Osteoblast (primary cell): Measurements from ENCODE around the gene SLC45A2. TPM values are rescaled to one million over a fixed set of nuclear protein-coding genes. Genes with fewer than 3 reads are reported as not detected.

Source experiments
- DNase-seq: peaks from one replicate; pipeline ENCODE4 v3.0.0; 2011; ENCODE audit warnings: low spot score, mixed read lengths; ENCODE audit not compliant: insufficient read length; ENCODE audit errors: missing footprints
- H2AFZ ChIP-seq: 2 replicates; pipeline ENCODE4 v1.6.0; 2011; ENCODE audit warnings: mild to moderate bottlenecking, low read length
- H3K27ac ChIP-seq: 2 replicates; pipeline ENCODE4 v1.5.1; 2011; ENCODE audit warnings: mild to moderate bottlenecking, low read depth, low read length, moderate library complexity
- H3K27me3 ChIP-seq: 2 replicates; pipeline ENCODE4 v1.6.0; 2012; ENCODE audit warnings: mild to moderate bottlenecking, control low read depth, inconsistent platforms, low read length, moderate library complexity; ENCODE audit not compliant: insufficient read depth
- H3K36me3 ChIP-seq: 2 replicates; pipeline ENCODE4 v1.5.1; 2011; ENCODE audit warnings: mild to moderate bottlenecking, low read length, control low read depth, moderate library complexity; ENCODE audit not compliant: insufficient read depth
- H3K4me1 ChIP-seq: 2 replicates; pipeline ENCODE4 v1.5.1; 2011; ENCODE audit warnings: mild to moderate bottlenecking, low read length, control low read depth, moderate library complexity; ENCODE audit not compliant: insufficient read depth
- H3K4me2 ChIP-seq: 2 replicates; pipeline ENCODE4 v1.6.0; 2011; ENCODE audit warnings: mild to moderate bottlenecking, low read length; ENCODE audit not compliant: insufficient read depth
- H3K4me3 ChIP-seq: fragments of 200-600 bp; sonication (generic); 3 replicates; pipeline ENCODE4 v1.5.1; 2012; ENCODE audit warnings: mild to moderate bottlenecking, low read length, inconsistent platforms; ENCODE audit not compliant: insufficient read depth
- H3K79me2 ChIP-seq: 2 replicates; pipeline ENCODE4 v1.6.0; 2012; ENCODE audit warnings: mild to moderate bottlenecking, low read length, control low read depth, inconsistent platforms; ENCODE audit not compliant: insufficient read depth
- H3K9me3 ChIP-seq: 2 replicates; pipeline ENCODE4 v1.5.1; 2011; ENCODE audit warnings: low read depth, low read length, control low read depth
- H4K20me1 ChIP-seq: 2 replicates; pipeline ENCODE4 v1.6.0; 2012; ENCODE audit warnings: mild to moderate bottlenecking, low read length, control low read depth; ENCODE audit not compliant: insufficient read depth
- CTCF ChIP-seq: IDR thresholded peaks from 2 replicates; pipeline ENCODE4 v1.5.1; 2011; ENCODE audit warnings: mild to moderate bottlenecking, low read depth, low read length, moderate library complexity; ENCODE audit errors: extremely low read depth
- total RNA-seq: library from RNA; depleted of rRNA; stranded (reverse); fragments of >200 nt; gene quantifications from 2 replicates; pipeline ENCODE4 v1.2.3, GENCODE V29; 2012

The SLC45A2 gene
- total RNA-seq, 1 donor, result 0.36 TPM

GRCh38 chr5:33938507-33938796 lies 46.0 kb downstream of the SLC45A2 start:
- H3K4me2 ChIP-seq, result no peak overlapping the region
- no peaks in the 10 kb centered on the region for H3K79me2 ChIP-seq
- H2AFZ ChIP-seq, result no peak overlapping the region
- H3K27me3 ChIP-seq, result peaks cover 59% of the 10 kb centered on the region
- no peak for DNase-seq
- no peaks in the 10 kb centered on the region for H4K20me1 ChIP-seq
- H3K36me3 ChIP-seq, result no peaks in the 10 kb centered on the region
- no peaks in the 10 kb centered on the region for H3K9me3 ChIP-seq
- no peak for TF ChIP-seq CTCF
- H3K4me1 ChIP-seq, result peaks cover 19% of the 10 kb centered on the region
- no peak overlapping the region for H3K27ac ChIP-seq
- H3K4me3 ChIP-seq, result no peak overlapping the region

GRCh38 chr5:33937707-33938506 lies 46.6 kb downstream of the SLC45A2 start:
- no peak for TF ChIP-seq CTCF
- peaks cover 57% of the 10 kb centered on the region for H3K27me3 ChIP-seq
- H3K79me2 ChIP-seq, result no peaks in the 10 kb centered on the region

GRCh38 chr5:33937017-33937706 lies 47.3 kb downstream of the SLC45A2 start:
- Histone ChIP-seq H3K36me3 (no peaks in the 10 kb centered on the region), H3K79me2 (no peaks in the 10 kb centered on the region), H3K4me1 (peaks cover 19% of the 10 kb centered on the region), H3K4me3 (peak overlapping the region; percentile 71), H4K20me1 (no peaks in the 10 kb centered on the region), H3K27me3 (peaks cover 53% of the 10 kb centered on the region), H3K27ac (no peak overlapping the region), H3K4me2 (peak overlapping the region; percentile 93), H3K9me3 (no peaks in the 10 kb centered on the region), H2AFZ (no peak overlapping the region)
- peak; percentile 50 for DNase-seq
- TF ChIP-seq CTCF, result no peak

More at GRCh38 chr5:33937707-33938506, 46.6 kb downstream of the SLC45A2 start:
- DNase-seq, result peak; percentile 48
- Histone ChIP-seq H3K36me3 (no peaks in the 10 kb centered on the region), H2AFZ (no peak overlapping the region), H3K4me1 (peaks cover 19% of the 10 kb centered on the region), H3K4me2 (no peak overlapping the region), H3K27ac (no peak overlapping the region), H4K20me1 (no peaks in the 10 kb centered on the region), H3K9me3 (no peaks in the 10 kb centered on the region), H3K4me3 (no peak overlapping the region)

- Histone ChIP-seq H3K27me3 (peaks cover 51% of the 10 kb centered on the region), H3K4me1 (peaks cover 19% of the 10 kb centered on the region), H3K4me2 (peak within 1 kb of the TSS; percentile 93), H2AFZ (peak within 1 kb of the TSS; percentile 78), H3K36me3 (no peaks in the 10 kb centered on the region), H3K9me3 (no peaks in the 10 kb centered on the region), H3K79me2 (no peaks in the 10 kb centered on the region), H4K20me1 (no peaks in the 10 kb centered on the region), H3K4me3 (peak within 1 kb of the TSS; percentile 71), H3K27ac (no peak within 1 kb of the TSS)
- DNase-seq, result peak; percentile 86
- no peak for TF ChIP-seq CTCF
These were observed 48.0 kb downstream of the SLC45A2 start, which contains the start of gene RXFP3 for GRCh38 chr5:33936381-33937016. TSS of gene RXFP3 (plus strand) at chr5:33936386. CDS start at chr5:33936741, 355 bp downstream.
